Measurements from ENCODE around the gene ARHGAP44.

DNA sequence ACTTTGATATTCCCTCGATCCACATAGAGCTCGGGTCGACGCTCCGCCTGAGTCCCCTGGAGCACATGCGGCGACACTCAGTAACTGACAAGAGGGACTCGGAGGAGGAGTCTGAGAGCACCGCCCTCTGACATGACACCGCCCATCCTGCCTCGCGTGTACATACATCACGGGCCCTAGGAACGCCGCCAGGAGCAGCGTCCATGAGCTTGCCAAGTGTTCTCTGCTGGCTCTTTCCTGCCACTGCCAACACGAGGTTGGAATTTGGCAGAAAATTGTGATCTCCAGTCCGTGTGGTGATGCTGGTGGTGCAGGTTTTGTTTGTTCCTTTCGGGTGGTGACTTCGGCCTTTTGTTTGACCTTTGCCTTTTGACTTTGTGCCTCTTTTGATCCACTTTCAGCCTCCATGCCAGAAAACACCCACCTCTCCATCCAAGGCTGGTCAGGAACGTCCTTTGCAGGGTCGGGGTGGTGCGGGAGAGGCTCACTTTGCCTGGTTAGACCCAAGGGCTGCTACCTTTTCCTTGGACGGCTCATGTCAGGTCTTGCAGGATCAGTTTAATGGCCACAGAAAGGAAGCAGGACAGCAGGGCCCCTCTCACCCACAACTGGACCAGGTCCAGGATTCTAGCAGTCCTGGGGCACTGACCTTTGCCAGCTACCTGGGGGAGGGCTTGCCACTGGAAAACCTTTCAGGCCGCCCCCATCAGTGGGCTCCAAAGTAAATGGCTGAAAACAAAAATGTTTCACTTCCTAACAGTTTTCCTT, 200.9 kb downstream of the ARHGAP44 start:
- TF ChIP-seq SUZ12 (IDR thresholded peaks at IDR 0.05): no peak
- TF ChIP-seq NFRKB (IDR thresholded peaks at IDR 0.05): no peak
- TF ChIP-seq HDGF (IDR thresholded peaks at IDR 0.05; ENCODE audit: borderline replicate concordance): no peak
- TF ChIP-seq SP1 (IDR thresholded peaks at IDR 0.05): no peak
- TF ChIP-seq ARNT (IDR thresholded peaks at IDR 0.05): no peak
- TF ChIP-seq ELF4 (IDR thresholded peaks at IDR 0.05): no peak
- TF ChIP-seq FOXK2 (IDR thresholded peaks at IDR 0.05): no peak
- TF ChIP-seq FOXM1 (IDR thresholded peaks at IDR 0.05; ENCODE audit: borderline replicate concordance): no peak
- TF ChIP-seq BHLHE40 (IDR thresholded peaks at IDR 0.05; ENCODE audit: borderline replicate concordance): no peak
- no peak for TF ChIP-seq ZNF384 (IDR thresholded peaks at IDR 0.05)

All from HEK293T (cell line).